COLO668 (cell line): ENCODE data around the gene STRN4.

Source experiments
- DNase-seq: peaks from one replicate; lab custom pipeline; 2025; ENCODE audit not compliant: unreplicated experiment; lab: John Stamatoyannopoulos, UW

STRN4 gene

DNA sequence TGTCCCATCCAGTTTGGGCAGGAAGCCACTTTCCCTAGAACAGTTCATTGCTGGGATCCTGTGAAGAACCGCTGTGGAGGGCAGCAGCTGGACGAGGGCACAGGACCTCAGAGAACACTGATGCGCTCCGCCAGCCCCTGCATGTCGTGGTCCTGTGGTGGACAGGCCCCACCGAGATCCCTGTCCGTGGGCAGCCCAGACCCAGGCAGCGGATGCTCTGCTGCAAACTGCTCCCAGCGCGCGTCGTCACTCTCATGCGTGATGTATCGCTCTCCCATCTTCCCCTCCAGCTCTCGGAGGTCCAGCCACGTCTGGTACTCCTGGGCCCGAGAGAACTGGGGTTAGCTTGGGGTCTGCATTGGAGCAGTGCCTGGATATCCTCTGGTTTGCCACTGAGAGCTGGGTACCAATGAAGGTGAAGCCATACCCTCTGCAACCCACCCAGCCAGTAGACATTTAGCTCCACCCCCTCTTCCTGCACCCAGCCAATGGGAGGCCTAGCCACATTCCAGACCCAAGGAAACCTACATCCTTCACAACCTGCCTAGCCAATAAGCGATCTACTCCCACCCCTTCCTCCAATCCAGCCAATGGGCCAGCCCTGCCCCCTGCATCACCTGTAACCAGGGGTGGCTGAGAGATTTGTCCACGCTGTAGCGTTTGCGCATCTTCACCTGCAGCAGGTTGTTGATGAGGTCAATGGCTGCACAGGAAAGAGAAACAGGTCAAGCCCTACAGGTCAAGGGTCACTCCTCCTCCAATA lies 71.7 kb downstream of the STRN4 start:
- DNase-seq, result no peak

DNA sequence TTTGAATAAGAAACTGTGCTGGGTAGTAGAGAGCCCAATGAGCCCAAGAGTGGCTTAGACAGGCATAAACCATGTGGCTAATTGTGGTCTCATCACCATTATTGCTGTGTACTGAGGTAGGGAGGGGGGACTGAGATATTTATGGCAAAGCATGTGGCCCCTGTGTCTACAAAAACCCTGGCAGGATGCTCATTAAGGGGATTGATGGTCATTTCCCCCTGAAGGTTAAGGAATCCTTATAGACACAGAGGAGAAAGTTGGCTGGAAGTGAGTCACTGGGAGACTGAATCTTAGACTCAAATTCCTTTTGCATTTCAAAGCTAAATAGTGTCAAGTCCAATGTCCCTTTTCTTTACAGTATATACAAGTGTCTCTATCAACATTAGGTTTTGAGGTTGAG lies 75.4 kb downstream of the STRN4 start:
- DNase-seq, result no peak
